Hepatocyte (in vitro differentiated cells): ENCODE measurements around the gene NUP62CL. TPM values are rescaled to one million over a fixed set of nuclear protein-coding genes. Genes with fewer than 3 reads are reported as not detected.
A peak's percentile ranks its signal among the peaks of the same experiment; 100 is the strongest.

ENCODE experiments used
- DNase-seq: peaks from one replicate; pipeline ENCODE4 v3.0.0-alpha.2; 2016; ENCODE audit warnings: low spot score
- H2AFZ ChIP-seq: fragments of 200-600 bp; sonication (generic); 2 replicates; pipeline ENCODE4 v1.6.0; 2016; ENCODE audit warnings: antibody characterized with exemption, mild to moderate bottlenecking
- H3K27ac ChIP-seq: fragments of 200-600 bp; sonication (generic); 2 replicates; pipeline ENCODE4 v1.5.1; 2016; ENCODE audit warnings: mild to moderate bottlenecking
- H3K27me3 ChIP-seq: fragments of 200-600 bp; sonication (generic); 2 replicates; pipeline ENCODE4 v1.6.1; 2016
- H3K36me3 ChIP-seq: fragments of 200-600 bp; sonication (generic); replicated peaks from 2 replicates; pipeline ENCODE4 v1.5.1; 2016; ENCODE audit warnings: low read depth; ENCODE audit not compliant: insufficient read depth
- H3K4me1 ChIP-seq: fragments of 200-600 bp; sonication (generic); 2 replicates; pipeline ENCODE4 v1.5.1; 2016; ENCODE audit warnings: mild to moderate bottlenecking, moderate library complexity; ENCODE audit not compliant: insufficient read depth
- H3K4me2 ChIP-seq: fragments of 200-600 bp; sonication (generic); 2 replicates; pipeline ENCODE4 v1.6.0; 2016
- H3K4me3 ChIP-seq: fragments of 200-600 bp; sonication (generic); 2 replicates; pipeline ENCODE4 v1.5.1; 2016; ENCODE audit warnings: mild to moderate bottlenecking
- H3K79me2 ChIP-seq: fragments of 200-600 bp; sonication (generic); 2 replicates; pipeline ENCODE4 v1.6.0; 2017; ENCODE audit warnings: mild to moderate bottlenecking
- H3K9me2 ChIP-seq: fragments of 200-600 bp; sonication (generic); replicated peaks from 2 replicates; pipeline ENCODE4 v1.6.0; 2017; ENCODE audit warnings: mild to moderate bottlenecking; ENCODE audit not compliant: insufficient read depth
- H3K9me3 ChIP-seq: fragments of 200-600 bp; sonication (generic); 2 replicates; pipeline ENCODE4 v1.5.1; 2016; ENCODE audit warnings: low read depth, mild to moderate bottlenecking
- H4K20me1 ChIP-seq: fragments of 200-600 bp; sonication (generic); 2 replicates; pipeline ENCODE4 v1.6.0; 2016; ENCODE audit warnings: mild to moderate bottlenecking; ENCODE audit not compliant: insufficient read depth, poor library complexity, severe bottlenecking
- EZH2 ChIP-seq: fragments of 200-600 bp; sonication (generic); IDR thresholded peaks from 2 replicates; pipeline ENCODE4 v1.6.1; 2016; ENCODE audit warnings: antibody characterized with exemption, mild to moderate bottlenecking, borderline replicate concordance
- EZH2phosphoT487 ChIP-seq: fragments of 200-600 bp; sonication (generic); IDR thresholded peaks from one replicate; pipeline ENCODE4 v1.6.1; 2018; ENCODE audit warnings: antibody characterized with exemption, mild to moderate bottlenecking, low read depth, moderate library complexity; ENCODE audit not compliant: unreplicated experiment, severe bottlenecking
- WGBS: methylation state at CpG from one replicate; pipeline ENCODE4 v1.1.6; 2016; ENCODE audit warnings: low lambda C conversion rate; ENCODE audit errors: missing lambda C conversion rate; 5-methylcytosine and 5-hydroxymethylcytosine counted together
- polyA plus RNA-seq: library from polyadenylated mRNA; unstranded; fragments of >200 nt; fragmentation: Nextera tagmentation; extraction: Ambion mirVana; gene quantifications from 2 replicates; pipeline ENCODE4 v1.2.1, GENCODE V29; 2016
- small RNA-seq: library from RNA; depleted of rRNA; stranded (forward); fragments of <200 nt; gene quantifications from one replicate; pipeline ENCODE3, GENCODE V24; 2014
- total RNA-seq: library from RNA; depleted of rRNA; stranded (reverse); fragments of >200 nt; gene quantifications from 2 replicates; pipeline ENCODE4 v1.2.3, GENCODE V29; 2014
- TF ChIP-seq, protein P1 (sequence below): fragments of 200-600 bp; sonication (generic); IDR thresholded peaks from 2 replicates; pipeline ENCODE4 v1.5.1; 2016; ENCODE audit warnings: antibody characterized with exemption, mild to moderate bottlenecking; ENCODE audit not compliant: poor library complexity

Gene NUP62CL
- total and polyA plus RNA-seq, 2 experiments from 2014 or later, result 0.80 to 1.7 TPM

DNA sequence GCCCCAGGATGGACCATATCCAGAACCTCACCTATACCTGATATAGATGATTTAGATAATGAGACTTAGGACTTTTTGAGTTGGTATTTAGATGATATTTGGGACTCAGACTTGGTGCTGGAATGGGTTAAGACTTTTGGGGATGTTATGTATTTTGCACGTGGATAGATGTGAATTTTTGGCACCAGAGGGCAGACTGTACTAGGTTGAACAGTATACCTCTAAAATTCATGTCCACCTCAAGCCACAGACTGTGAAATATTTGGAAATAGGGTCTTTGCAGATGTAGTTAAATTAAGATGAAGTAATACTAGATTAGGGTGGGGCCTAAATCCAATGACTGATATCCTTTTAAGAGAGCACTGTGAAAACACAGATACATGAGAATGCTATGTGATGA lies 103.3 kb downstream of the NUP62CL start:
- no peak for TF ChIP-seq EZH2phosphoT487
- TF ChIP-seq, protein P1, sequence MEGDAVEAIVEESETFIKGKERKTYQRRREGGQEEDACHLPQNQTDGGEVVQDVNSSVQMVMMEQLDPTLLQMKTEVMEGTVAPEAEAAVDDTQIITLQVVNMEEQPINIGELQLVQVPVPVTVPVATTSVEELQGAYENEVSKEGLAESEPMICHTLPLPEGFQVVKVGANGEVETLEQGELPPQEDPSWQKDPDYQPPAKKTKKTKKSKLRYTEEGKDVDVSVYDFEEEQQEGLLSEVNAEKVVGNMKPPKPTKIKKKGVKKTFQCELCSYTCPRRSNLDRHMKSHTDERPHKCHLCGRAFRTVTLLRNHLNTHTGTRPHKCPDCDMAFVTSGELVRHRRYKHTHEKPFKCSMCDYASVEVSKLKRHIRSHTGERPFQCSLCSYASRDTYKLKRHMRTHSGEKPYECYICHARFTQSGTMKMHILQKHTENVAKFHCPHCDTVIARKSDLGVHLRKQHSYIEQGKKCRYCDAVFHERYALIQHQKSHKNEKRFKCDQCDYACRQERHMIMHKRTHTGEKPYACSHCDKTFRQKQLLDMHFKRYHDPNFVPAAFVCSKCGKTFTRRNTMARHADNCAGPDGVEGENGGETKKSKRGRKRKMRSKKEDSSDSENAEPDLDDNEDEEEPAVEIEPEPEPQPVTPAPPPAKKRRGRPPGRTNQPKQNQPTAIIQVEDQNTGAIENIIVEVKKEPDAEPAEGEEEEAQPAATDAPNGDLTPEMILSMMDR, result peak; percentile 22
- H2AFZ ChIP-seq, result no peak overlapping the region
- 15% methylated on average over 1 of the region's 1 CpG for WGBS
- no peaks in the 10 kb centered on the region for H3K4me1 ChIP-seq
- no peaks in the 10 kb centered on the region for H3K9me2 ChIP-seq
- no peaks in the 10 kb centered on the region for H3K9me3 ChIP-seq
- no peaks in the 10 kb centered on the region for H3K27me3 ChIP-seq
- no peak overlapping the region for H3K4me2 ChIP-seq
- no peaks in the 10 kb centered on the region for H3K36me3 ChIP-seq
- no peak overlapping the region for H3K4me3 ChIP-seq
- H3K27ac ChIP-seq, result no peak overlapping the region
- H3K79me2 ChIP-seq, result peaks cover 2% of the 10 kb centered on the region
- DNase-seq, result no peak
- H4K20me1 ChIP-seq, result no peaks in the 10 kb centered on the region

DNA sequence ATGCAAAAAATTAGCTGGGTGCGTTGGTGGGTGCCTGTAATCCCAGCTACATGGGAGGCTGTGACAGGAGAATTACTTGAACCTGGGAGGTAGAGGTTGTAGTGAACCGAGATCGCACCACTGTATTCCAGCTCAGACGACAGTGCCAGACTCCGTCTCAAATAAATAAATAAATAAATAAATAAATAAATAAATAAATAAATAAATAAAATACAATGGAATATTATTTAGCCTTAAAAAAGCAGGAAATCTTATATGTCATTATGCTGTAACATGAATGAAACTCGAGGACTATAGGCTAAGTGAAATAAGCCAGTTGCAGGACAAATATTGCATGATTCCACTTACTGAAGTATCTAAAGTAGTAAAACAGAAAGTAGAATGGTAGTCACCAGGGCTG lies 130.1 kb downstream of the NUP62CL start:
- H3K79me2 ChIP-seq, result no peaks in the 10 kb centered on the region
- TF ChIP-seq, protein P1, result no peak
- TF ChIP-seq EZH2 (no peak), EZH2phosphoT487 (no peak)
- no peaks in the 10 kb centered on the region for H3K27me3 ChIP-seq
- H2AFZ ChIP-seq, result no peak overlapping the region
- H4K20me1 ChIP-seq, result no peaks in the 10 kb centered on the region
- peaks cover 10% of the 10 kb centered on the region for H3K9me3 ChIP-seq
- H3K4me1 ChIP-seq, result no peaks in the 10 kb centered on the region
- H3K4me2 ChIP-seq, result no peak overlapping the region
- H3K27ac ChIP-seq, result no peak overlapping the region
- no peak for DNase-seq
- H3K9me2 ChIP-seq, result no peaks in the 10 kb centered on the region
- H3K4me3 ChIP-seq, result no peak overlapping the region
- 90% methylated on average over 6 of the region's 6 CpGs for WGBS
- H3K36me3 ChIP-seq, result no peaks in the 10 kb centered on the region

Small RNA genes lying within 50 kb of the gene (small RNA-seq; reads per million reads assigned to genes)
- not detected for gene RF00019

Other genes with a start within 250 kb of the NUP62CL start
- 31.2 and 35.7 TPM in 2 replicates for gene MORC4, start 206.2 kb downstream of the NUP62CL start, total RNA-seq
- gene MORC4, start 206.2 kb downstream of the NUP62CL start, polyA plus RNA-seq, result 25.7 and 27.7 TPM in 2 replicates
- 11.8 and 11.9 TPM in 2 replicates for gene RBM41, start 87.6 kb downstream of the NUP62CL start, total RNA-seq
- gene RBM41, start 87.6 kb downstream of the NUP62CL start, polyA plus RNA-seq, result 10.1 and 14.4 TPM in 2 replicates
- gene DNAAF6, start 178 bp upstream of the NUP62CL start, total RNA-seq, result not detected in 2 replicates
- gene DNAAF6, start 178 bp upstream of the NUP62CL start, polyA plus RNA-seq, result not detected in 2 replicates
- 0.04 and 0.17 TPM in 2 replicates for gene FRMPD3, start 243.2 kb upstream of the NUP62CL start, total RNA-seq
- gene FRMPD3, start 243.2 kb upstream of the NUP62CL start, polyA plus RNA-seq, result 0.06 TPM in 1 of 2 replicates, not detected in the other